Bronchial epithelial cell (primary cell): ENCODE data around the gene ANKRD44. TPM values are rescaled to one million over a fixed set of nuclear protein-coding genes. Genes with fewer than 3 reads are reported as not detected.

ENCODE experiments used
- DNase-seq: peaks from one replicate; pipeline ENCODE4 v3.0.0-alpha.2; 2010; ENCODE audit warnings: low read depth
- FAIRE-seq: peaks from 2 replicates; lab custom pipeline; 2011; peaks lifted over from hg19 to GRCh38; lab: Jason Lieb, UNC
- H3K27me3 ChIP-seq: 2 replicates; pipeline ENCODE4 v1.5.1; 2011; ENCODE audit warnings: low read length; ENCODE audit not compliant: control insufficient read depth, insufficient read depth
- H3K36me3 ChIP-seq: 2 replicates; pipeline ENCODE4 v1.5.1; 2011; ENCODE audit warnings: low read length; ENCODE audit not compliant: control insufficient read depth, insufficient read depth
- H3K4me3 ChIP-seq: 2 replicates; pipeline ENCODE4 v1.5.1; 2011; ENCODE audit warnings: mild to moderate bottlenecking, low read depth, low read length, control low read depth
- CTCF ChIP-seq: IDR thresholded peaks from 2 replicates; pipeline ENCODE4 v1.5.1; 2011; ENCODE audit warnings: mild to moderate bottlenecking, moderate library complexity, low read length, control low read depth, inconsistent platforms; ENCODE audit not compliant: insufficient read depth, severe bottlenecking
- total RNA-seq: library from RNA; depleted of rRNA; stranded (reverse); fragments of >200 nt; gene quantifications from 2 replicates; pipeline ENCODE4 v1.2.1, GENCODE V29; 2014

Gene ANKRD44
- total RNA-seq, 1 donor from 2014 or later = 0.26 TPM

GRCh38 chr2:197190100-197190432 is 120.5 kb downstream of the ANKRD44 start:
- no peak for FAIRE-seq
- peak; percentile 25 for DNase-seq
- Histone ChIP-seq H3K4me3 (no peak overlapping the region), H3K27me3 (no peaks in the 10 kb centered on the region), H3K36me3 (no peaks in the 10 kb centered on the region)
- TF ChIP-seq CTCF = no peak

- TF ChIP-seq CTCF = no peak
- no peak for DNase-seq
- Histone ChIP-seq H3K4me3 (no peak overlapping the region), H3K36me3 (no peaks in the 10 kb centered on the region), H3K27me3 (no peaks in the 10 kb centered on the region)
- peak; percentile 64 for FAIRE-seq
Observed at GRCh38 chr2:197189426-197190099, 121.0 kb downstream of the ANKRD44 start.

- FAIRE-seq = no peak
Observed at GRCh38 chr2:197185676-197186075, 124.9 kb downstream of the ANKRD44 start.

GRCh38 chr2:197184959-197185586 is 125.5 kb downstream of the ANKRD44 start:
- FAIRE-seq (no peak), DNase-seq (peak; percentile 29)
- no peaks in the 10 kb centered on the region for H3K27me3 ChIP-seq
- H3K36me3 ChIP-seq = no peaks in the 10 kb centered on the region
- no peak overlapping the region for H3K4me3 ChIP-seq
- TF ChIP-seq CTCF = no peak

More at GRCh38 chr2:197185676-197186075, 124.9 kb downstream of the ANKRD44 start:
- Histone ChIP-seq H3K4me3 (no peak overlapping the region), H3K36me3 (no peaks in the 10 kb centered on the region), H3K27me3 (no peaks in the 10 kb centered on the region)
- no peak for DNase-seq
- TF ChIP-seq CTCF = no peak

- no peak for TF ChIP-seq CTCF
- no peaks in the 10 kb centered on the region for H3K36me3 ChIP-seq
- DNase-seq (peak; percentile 39), FAIRE-seq (no peak)
- no peaks in the 10 kb centered on the region for H3K27me3 ChIP-seq
- no peak overlapping the region for H3K4me3 ChIP-seq
Observed at GRCh38 chr2:197183355-197183754, 127.2 kb downstream of the ANKRD44 start.

GRCh38 chr2:197182668-197183067 is 127.9 kb downstream of the ANKRD44 start:
- Histone ChIP-seq H3K4me3 (no peak overlapping the region), H3K36me3 (no peaks in the 10 kb centered on the region), H3K27me3 (no peaks in the 10 kb centered on the region)
- DNase-seq (no peak), FAIRE-seq (no peak)
- TF ChIP-seq CTCF = no peak
